Fibroblast of lung (primary cell): ENCODE results near the gene MRPL58.

ENCODE experiments used
- EZH2 ChIP-seq: IDR thresholded peaks from 2 replicates; pipeline ENCODE4 v1.5.1; 2012; ENCODE audit warnings: low read length, control low read depth, mild to moderate bottlenecking; ENCODE audit errors: missing control alignments
- TF ChIP-seq, protein P1 (sequence below), 2 donors: IDR thresholded peaks in 1 of 2; conservative IDR thresholded peaks in 1 of 2; 1 replicate in 1 of 2; 2 replicates in 1 of 2; pipeline ENCODE4 v1.5.1; 2011 to 2012; ENCODE audit warnings: low read length in 2 of 2, control low read depth in 1 of 2, inconsistent platforms in 1 of 2, low read depth in 1 of 2, mild to moderate bottlenecking in 1 of 2

DNA sequence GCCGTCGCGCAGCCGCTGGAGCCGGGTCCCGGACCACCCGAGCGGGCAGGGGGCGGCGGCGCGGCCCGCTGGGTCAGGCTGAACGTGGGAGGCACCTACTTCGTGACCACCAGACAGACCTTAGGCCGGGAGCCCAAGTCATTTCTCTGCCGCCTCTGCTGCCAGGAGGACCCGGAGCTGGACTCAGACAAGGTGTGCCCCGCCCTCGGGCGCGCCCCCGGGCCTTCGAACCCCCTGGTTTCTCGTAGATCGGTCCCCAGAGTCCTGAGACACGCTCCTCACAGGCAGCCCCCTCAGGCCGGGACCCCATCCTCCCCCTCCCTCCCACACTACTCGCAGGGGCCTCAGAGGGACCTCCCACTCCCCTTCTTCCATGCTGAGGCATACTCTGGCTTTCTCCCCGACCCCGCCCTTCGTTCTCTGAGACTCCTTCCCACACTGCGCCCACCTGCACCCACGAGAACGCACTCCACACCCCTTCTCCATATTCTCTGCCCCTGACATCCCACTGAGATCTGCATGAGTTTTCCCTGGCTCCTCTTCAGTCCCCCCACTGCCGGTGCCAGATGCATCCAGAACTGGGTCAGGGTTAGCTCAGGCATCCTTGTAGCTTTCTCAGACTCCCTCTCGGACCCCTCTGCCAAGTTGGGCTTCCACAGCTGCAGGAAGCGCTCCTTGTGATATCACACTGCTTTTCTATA lies 35.1 kb downstream of the MRPL58 start:
- TF ChIP-seq, protein P1, sequence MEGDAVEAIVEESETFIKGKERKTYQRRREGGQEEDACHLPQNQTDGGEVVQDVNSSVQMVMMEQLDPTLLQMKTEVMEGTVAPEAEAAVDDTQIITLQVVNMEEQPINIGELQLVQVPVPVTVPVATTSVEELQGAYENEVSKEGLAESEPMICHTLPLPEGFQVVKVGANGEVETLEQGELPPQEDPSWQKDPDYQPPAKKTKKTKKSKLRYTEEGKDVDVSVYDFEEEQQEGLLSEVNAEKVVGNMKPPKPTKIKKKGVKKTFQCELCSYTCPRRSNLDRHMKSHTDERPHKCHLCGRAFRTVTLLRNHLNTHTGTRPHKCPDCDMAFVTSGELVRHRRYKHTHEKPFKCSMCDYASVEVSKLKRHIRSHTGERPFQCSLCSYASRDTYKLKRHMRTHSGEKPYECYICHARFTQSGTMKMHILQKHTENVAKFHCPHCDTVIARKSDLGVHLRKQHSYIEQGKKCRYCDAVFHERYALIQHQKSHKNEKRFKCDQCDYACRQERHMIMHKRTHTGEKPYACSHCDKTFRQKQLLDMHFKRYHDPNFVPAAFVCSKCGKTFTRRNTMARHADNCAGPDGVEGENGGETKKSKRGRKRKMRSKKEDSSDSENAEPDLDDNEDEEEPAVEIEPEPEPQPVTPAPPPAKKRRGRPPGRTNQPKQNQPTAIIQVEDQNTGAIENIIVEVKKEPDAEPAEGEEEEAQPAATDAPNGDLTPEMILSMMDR (conservative IDR thresholded peaks at IDR 0.05 in 1 of 2, IDR thresholded peaks at IDR 0.05 in 1 of 2; ENCODE audit: low read depth in 1 of 2, low read length in 2 of 2), result no peak
- no peak for TF ChIP-seq EZH2
